Ascending aorta (tissue), 2 donors: Measurements from ENCODE around the gene RAP1GDS1. TPM values are rescaled to one million over a fixed set of nuclear protein-coding genes. Genes with fewer than 3 reads are reported as not detected.

Experiments
- DNase-seq, 2 donors: peaks; one replicate each; pipeline ENCODE4 v3.0.0-alpha.2; 2019; ENCODE audit warnings: low spot score in 2 of 2
- H3K27ac ChIP-seq, 2 donors: fragments of 200-600 bp; sonication (generic); one replicate each; pipeline ENCODE4 v1.5.1; 2016 to 2017; ENCODE audit warnings: mild to moderate bottlenecking in 1 of 2
- H3K27me3 ChIP-seq: fragments of 200-600 bp; sonication (generic); one replicate; pipeline ENCODE4 v1.5.1; 2017
- H3K36me3 ChIP-seq, 2 donors: fragments of 200-600 bp; sonication (generic); one replicate each; pipeline ENCODE4 v1.5.1; 2016
- H3K4me1 ChIP-seq, 2 donors: fragments of 200-600 bp; sonication (generic); one replicate each; pipeline ENCODE4 v1.5.1; 2016 to 2017; ENCODE audit warnings: mild to moderate bottlenecking in 1 of 2
- H3K4me3 ChIP-seq, 2 donors: fragments of 200-600 bp; sonication (generic); one replicate each; pipeline ENCODE4 v1.5.1; 2016 to 2017; ENCODE audit warnings: mild to moderate bottlenecking in 1 of 2
- H3K9me3 ChIP-seq, 2 donors: fragments of 200-600 bp; sonication (generic); one replicate each; pipeline ENCODE4 v1.5.1; 2016
- intact Hi-C: fragments of 100-400 bp; cut with DNase I; formaldehyde crosslinking; loops from one replicate; pipeline ENCODE4 v1.15.1; 2023
- total RNA-seq: library from RNA; depleted of rRNA; stranded (reverse); fragments of >200 nt; gene quantifications from one replicate; pipeline ENCODE4 v1.1.0, GENCODE V29; 2016
- TF ChIP-seq, protein P1 (sequence below), 3 experiments: fragments of 200-600 bp in 2 of 3; fragments of 450-650 bp in 1 of 3; sonication (generic) in 2 of 3; IDR thresholded peaks; one replicate each; pipeline ENCODE4 v1.5.1; 2016 to 2019; ENCODE audit warnings: antibody characterized with exemption in 3 of 3, mild to moderate bottlenecking in 1 of 3, moderate library complexity in 1 of 3

Gene RAP1GDS1
- total RNA-seq, 1 donor from 2014 or later: 8.3 TPM

DNA sequence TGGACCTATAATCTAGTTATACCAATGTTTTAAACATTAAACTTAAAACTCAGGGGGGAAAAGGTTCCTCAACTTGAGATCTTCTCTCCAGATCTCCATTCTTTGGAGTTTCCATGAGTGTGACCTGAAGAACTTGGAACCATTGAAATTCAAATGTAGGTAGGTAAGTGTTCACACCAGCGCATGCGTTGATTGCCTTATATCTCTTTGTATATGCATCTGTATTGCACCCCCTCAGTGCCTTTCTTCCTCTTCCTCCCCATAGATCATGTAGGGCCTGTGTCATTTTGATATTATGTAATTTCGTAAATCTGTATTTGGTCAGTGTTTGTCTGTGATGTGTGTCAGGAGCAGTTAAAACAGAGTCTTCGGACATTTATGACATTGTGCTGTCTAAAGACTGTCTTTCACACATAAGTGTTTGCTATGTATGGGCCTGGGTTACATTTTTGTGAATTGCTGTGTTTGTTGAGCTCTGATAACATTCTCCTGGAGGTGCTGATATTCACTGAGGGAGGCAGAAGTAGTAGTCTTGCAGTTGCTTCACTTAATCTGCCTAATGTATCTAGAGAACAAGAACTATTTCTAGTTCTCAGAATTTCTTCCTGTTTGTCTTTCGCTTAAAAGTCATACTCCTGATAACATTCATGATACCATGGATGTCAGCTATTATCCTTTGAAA, 126.3 kb downstream of the RAP1GDS1 start:
- TF ChIP-seq, protein P1, sequence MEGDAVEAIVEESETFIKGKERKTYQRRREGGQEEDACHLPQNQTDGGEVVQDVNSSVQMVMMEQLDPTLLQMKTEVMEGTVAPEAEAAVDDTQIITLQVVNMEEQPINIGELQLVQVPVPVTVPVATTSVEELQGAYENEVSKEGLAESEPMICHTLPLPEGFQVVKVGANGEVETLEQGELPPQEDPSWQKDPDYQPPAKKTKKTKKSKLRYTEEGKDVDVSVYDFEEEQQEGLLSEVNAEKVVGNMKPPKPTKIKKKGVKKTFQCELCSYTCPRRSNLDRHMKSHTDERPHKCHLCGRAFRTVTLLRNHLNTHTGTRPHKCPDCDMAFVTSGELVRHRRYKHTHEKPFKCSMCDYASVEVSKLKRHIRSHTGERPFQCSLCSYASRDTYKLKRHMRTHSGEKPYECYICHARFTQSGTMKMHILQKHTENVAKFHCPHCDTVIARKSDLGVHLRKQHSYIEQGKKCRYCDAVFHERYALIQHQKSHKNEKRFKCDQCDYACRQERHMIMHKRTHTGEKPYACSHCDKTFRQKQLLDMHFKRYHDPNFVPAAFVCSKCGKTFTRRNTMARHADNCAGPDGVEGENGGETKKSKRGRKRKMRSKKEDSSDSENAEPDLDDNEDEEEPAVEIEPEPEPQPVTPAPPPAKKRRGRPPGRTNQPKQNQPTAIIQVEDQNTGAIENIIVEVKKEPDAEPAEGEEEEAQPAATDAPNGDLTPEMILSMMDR (IDR thresholded peaks at IDR 0.05): no peak
- Histone ChIP-seq H3K4me1 (no peaks in the 10 kb centered on the region), H3K27me3 (no peaks in the 10 kb centered on the region), H3K27ac (no peak overlapping the region), H3K4me3 (no peak overlapping the region), H3K9me3 (no peaks in the 10 kb centered on the region), H3K36me3 (peaks cover 0 to 7% of the 10 kb centered on the region in 2 donors)
- no peak for DNase-seq
- intact Hi-C loops: no loop called here

DNA sequence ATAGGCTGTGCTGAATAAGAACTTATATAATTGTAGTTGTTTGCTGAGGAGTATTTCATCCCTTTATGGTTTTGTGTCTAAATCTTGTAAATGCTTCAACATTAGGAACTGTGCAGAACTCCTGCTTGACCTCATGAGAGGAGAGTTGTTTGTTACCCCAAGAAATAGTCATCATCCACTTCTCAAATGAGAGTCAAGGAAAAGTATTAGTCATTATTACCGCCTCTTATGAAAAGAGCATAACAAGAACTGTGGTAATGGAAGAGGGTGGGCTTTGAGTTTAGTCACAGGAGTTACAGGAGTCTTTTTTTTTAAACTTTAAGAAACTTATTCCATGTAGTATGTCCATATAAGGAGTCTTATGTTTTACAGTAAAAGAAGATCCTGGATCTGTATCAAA, 132.9 kb downstream of the RAP1GDS1 start:
- TF ChIP-seq, protein P1 (IDR thresholded peaks at IDR 0.05): no peak
- intact Hi-C loops: no loop called here
- H3K27ac ChIP-seq: no peak overlapping the region

DNA sequence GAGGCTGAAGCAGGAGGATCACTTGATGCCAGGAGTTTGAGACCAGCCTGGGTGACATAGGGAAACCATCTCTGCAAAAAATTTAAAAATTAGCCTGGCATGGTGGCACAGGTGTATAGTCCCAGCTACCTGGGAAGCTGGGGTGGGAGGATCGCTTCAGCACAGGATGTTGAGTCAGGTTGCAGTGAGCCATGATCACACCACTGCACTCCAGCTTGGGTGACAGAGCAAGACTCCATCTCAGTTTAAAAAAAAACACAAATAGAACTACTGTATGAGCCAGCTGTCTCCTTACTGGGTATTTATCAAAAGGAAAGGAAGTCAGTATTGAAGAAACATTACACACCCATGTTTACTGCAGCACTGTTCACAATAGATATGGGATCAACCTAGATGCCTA, 138.7 kb downstream of the RAP1GDS1 start:
- no peak overlapping the region for H3K4me3 ChIP-seq
- H3K4me1 ChIP-seq: no peaks in the 10 kb centered on the region
- no peaks in the 10 kb centered on the region for H3K27me3 ChIP-seq
- peaks cover 4 to 5% of the 10 kb centered on the region in 2 donors for H3K36me3 ChIP-seq
- no peak overlapping the region for H3K27ac ChIP-seq
- intact Hi-C loops: no loop called here
- TF ChIP-seq, protein P1 (IDR thresholded peaks at IDR 0.05): no peak
- H3K9me3 ChIP-seq: peaks cover 0 to 14% of the 10 kb centered on the region in 2 donors
- no peak for DNase-seq

More for the DNA sequence above, 132.9 kb downstream of the RAP1GDS1 start:
- Histone ChIP-seq H3K9me3 (peaks cover 0 to 8% of the 10 kb centered on the region in 2 donors), H3K4me3 (no peak overlapping the region), H3K27me3 (no peaks in the 10 kb centered on the region), H3K36me3 (peaks cover 5 to 22% of the 10 kb centered on the region in 2 donors), H3K4me1 (no peaks in the 10 kb centered on the region)
- DNase-seq: no peak

DNA sequence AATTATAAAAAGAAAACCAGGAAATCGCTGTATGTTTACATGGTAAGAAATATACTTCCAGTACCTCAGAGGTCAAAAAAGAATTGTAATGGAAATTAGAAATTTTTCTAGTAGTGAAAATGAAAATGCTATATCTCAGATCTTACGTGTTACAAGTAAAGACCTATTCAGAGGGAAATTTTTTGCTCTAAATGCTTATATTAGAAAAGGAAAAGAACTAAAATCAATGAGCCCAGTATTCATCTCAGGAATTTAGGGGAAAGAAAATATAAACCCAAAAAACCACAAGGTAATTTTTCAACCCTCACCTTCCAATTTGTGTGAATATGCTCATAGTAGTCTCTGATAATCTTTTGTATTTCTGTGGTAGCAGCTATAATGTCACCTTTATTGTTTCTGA, 145.6 kb downstream of the RAP1GDS1 start:
- TF ChIP-seq, protein P1 (IDR thresholded peaks at IDR 0.05): no peak
- H3K36me3 ChIP-seq: peaks cover 0 to 3% of the 10 kb centered on the region in 2 donors

DNA sequence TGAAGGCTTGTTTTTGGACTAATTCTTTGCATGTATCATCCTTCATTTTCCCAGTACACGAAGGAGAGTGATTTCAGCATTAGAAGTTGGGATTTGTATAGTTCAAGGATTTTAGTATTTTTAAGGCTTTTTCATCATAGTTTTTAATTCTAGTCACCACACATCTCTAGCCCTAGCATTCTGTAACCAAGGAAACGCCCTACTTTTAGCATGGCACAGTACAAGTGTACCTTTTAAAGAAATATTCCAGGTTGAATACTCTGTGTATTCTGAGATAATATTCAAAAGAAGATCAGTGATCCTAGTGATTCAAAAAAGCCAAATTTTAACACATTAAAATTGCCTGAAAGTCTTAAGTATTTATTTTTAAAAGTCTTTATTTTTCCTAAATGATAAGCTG, 150.5 kb downstream of the RAP1GDS1 start:
- H3K4me1 ChIP-seq: no peaks in the 10 kb centered on the region
- DNase-seq: no peak
- H3K36me3 ChIP-seq: peaks cover 0 to 5% of the 10 kb centered on the region in 2 donors
- TF ChIP-seq, protein P1 (IDR thresholded peaks at IDR 0.05): no peak
- no peaks in the 10 kb centered on the region for H3K9me3 ChIP-seq
- H3K27ac ChIP-seq: no peak overlapping the region
- no peak overlapping the region for H3K4me3 ChIP-seq
- intact Hi-C loops: no loop called here
- no peaks in the 10 kb centered on the region for H3K27me3 ChIP-seq

More for the DNA sequence above, 145.6 kb downstream of the RAP1GDS1 start:
- Histone ChIP-seq H3K4me3 (no peak overlapping the region), H3K27ac (no peak overlapping the region), H3K9me3 (no peaks in the 10 kb centered on the region), H3K4me1 (no peaks in the 10 kb centered on the region), H3K27me3 (no peaks in the 10 kb centered on the region)
- intact Hi-C loops: no loop called here
- DNase-seq: no peak
